ENCODE data around the gene GPM6B. TPM values are rescaled to one million over a fixed set of nuclear protein-coding genes. Genes with fewer than 3 reads are reported as not detected.

Gene GPM6B
- total and polyA plus RNA-seq, 2 experiments from 2014 or later, result 82.6 to 95.4 TPM

DNA sequence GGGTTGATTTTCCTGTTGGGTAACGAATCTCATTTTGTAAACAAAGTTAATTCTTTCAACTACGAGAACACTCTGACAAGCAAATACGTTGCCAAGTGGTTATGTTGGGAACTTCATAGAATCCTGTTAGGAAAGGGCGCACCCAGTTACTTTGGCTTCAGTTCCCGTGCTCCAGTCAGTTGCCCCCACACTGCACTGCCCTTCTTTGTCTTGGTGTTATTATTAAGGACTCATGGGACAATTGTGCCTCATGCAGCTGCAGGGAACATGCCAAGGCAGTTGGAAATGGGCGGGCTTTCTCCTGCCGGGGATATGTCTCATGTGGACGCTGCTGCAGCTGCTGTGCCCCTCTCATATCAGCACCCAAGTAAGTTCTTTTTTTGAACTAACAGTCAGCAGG, 53.4 kb downstream of the GPM6B start:
- ATAC-seq (peak; percentile 11; the same call in 1 of the 3 replicates), DNase-seq (ENCODE audit: low spot score) (peak; percentile 21)
- Histone ChIP-seq H3K27ac (ENCODE audit: low read depth) (peak overlapping the region; percentile 79), H3K36me3 (ENCODE audit: insufficient read depth) (no peaks in the 10 kb centered on the region), H3K27me3 (ENCODE audit: insufficient read depth) (no peaks in the 10 kb centered on the region), H2AFZ (no peak overlapping the region), H3K4me1 (ENCODE audit: insufficient read depth) (peaks cover 29% of the 10 kb centered on the region), H3K4me2 (no peak overlapping the region), H3K79me2 (replicated peaks; ENCODE audit: insufficient read depth) (no peaks in the 10 kb centered on the region), H3K4me3 (no peak overlapping the region), H4K20me1 (replicated peaks; ENCODE audit: insufficient read depth) (no peaks in the 10 kb centered on the region), H3F3A (replicated peaks; ENCODE audit: low read depth) (0 out of 2 replicates have a peak, but pooled peaks cover 3% of the 10 kb centered on the region), H3K9me2 (ENCODE audit: insufficient read depth) (no peaks in the 10 kb centered on the region)
- Mint-ChIP-seq H3K27me3 (ENCODE audit: insufficient read depth, low read depth, poor library complexity) (peaks cover 7% of the 10 kb centered on the region), H3K4me1 (peaks cover 46% of the 10 kb centered on the region), H3K4me3 (no peak overlapping the region), H3K27ac (no peak overlapping the region; the same call in 1 of the 2 replicates), H3K36me3 (ENCODE audit: low read depth) (peaks cover 70% of the 10 kb centered on the region), H3K9me3 (peaks cover 3% of the 10 kb centered on the region; the same call in 1 of the 3 replicates)
- TF ChIP-seq CREB1 (CRISPR knock-in tag; IDR thresholded peaks at IDR 0.05; ENCODE audit: low read depth), result no peak
- TF ChIP-seq ZNF114 (CRISPR knock-in tag; IDR thresholded peaks at IDR 0.05), result no peak
- no peak for TF ChIP-seq STAT1 (IDR thresholded peaks at IDR 0.05; ENCODE audit: unreplicated experiment)
- TF ChIP-seq, protein P1, sequence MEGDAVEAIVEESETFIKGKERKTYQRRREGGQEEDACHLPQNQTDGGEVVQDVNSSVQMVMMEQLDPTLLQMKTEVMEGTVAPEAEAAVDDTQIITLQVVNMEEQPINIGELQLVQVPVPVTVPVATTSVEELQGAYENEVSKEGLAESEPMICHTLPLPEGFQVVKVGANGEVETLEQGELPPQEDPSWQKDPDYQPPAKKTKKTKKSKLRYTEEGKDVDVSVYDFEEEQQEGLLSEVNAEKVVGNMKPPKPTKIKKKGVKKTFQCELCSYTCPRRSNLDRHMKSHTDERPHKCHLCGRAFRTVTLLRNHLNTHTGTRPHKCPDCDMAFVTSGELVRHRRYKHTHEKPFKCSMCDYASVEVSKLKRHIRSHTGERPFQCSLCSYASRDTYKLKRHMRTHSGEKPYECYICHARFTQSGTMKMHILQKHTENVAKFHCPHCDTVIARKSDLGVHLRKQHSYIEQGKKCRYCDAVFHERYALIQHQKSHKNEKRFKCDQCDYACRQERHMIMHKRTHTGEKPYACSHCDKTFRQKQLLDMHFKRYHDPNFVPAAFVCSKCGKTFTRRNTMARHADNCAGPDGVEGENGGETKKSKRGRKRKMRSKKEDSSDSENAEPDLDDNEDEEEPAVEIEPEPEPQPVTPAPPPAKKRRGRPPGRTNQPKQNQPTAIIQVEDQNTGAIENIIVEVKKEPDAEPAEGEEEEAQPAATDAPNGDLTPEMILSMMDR (conservative IDR thresholded peaks at IDR 0.05; ENCODE audit: low read depth in 2 of 2), result no peak
- TF ChIP-seq, protein P2, sequence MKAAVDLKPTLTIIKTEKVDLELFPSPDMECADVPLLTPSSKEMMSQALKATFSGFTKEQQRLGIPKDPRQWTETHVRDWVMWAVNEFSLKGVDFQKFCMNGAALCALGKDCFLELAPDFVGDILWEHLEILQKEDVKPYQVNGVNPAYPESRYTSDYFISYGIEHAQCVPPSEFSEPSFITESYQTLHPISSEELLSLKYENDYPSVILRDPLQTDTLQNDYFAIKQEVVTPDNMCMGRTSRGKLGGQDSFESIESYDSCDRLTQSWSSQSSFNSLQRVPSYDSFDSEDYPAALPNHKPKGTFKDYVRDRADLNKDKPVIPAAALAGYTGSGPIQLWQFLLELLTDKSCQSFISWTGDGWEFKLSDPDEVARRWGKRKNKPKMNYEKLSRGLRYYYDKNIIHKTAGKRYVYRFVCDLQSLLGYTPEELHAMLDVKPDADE (IDR thresholded peaks at IDR 0.05), result no peak
- TF ChIP-seq, protein P3, sequence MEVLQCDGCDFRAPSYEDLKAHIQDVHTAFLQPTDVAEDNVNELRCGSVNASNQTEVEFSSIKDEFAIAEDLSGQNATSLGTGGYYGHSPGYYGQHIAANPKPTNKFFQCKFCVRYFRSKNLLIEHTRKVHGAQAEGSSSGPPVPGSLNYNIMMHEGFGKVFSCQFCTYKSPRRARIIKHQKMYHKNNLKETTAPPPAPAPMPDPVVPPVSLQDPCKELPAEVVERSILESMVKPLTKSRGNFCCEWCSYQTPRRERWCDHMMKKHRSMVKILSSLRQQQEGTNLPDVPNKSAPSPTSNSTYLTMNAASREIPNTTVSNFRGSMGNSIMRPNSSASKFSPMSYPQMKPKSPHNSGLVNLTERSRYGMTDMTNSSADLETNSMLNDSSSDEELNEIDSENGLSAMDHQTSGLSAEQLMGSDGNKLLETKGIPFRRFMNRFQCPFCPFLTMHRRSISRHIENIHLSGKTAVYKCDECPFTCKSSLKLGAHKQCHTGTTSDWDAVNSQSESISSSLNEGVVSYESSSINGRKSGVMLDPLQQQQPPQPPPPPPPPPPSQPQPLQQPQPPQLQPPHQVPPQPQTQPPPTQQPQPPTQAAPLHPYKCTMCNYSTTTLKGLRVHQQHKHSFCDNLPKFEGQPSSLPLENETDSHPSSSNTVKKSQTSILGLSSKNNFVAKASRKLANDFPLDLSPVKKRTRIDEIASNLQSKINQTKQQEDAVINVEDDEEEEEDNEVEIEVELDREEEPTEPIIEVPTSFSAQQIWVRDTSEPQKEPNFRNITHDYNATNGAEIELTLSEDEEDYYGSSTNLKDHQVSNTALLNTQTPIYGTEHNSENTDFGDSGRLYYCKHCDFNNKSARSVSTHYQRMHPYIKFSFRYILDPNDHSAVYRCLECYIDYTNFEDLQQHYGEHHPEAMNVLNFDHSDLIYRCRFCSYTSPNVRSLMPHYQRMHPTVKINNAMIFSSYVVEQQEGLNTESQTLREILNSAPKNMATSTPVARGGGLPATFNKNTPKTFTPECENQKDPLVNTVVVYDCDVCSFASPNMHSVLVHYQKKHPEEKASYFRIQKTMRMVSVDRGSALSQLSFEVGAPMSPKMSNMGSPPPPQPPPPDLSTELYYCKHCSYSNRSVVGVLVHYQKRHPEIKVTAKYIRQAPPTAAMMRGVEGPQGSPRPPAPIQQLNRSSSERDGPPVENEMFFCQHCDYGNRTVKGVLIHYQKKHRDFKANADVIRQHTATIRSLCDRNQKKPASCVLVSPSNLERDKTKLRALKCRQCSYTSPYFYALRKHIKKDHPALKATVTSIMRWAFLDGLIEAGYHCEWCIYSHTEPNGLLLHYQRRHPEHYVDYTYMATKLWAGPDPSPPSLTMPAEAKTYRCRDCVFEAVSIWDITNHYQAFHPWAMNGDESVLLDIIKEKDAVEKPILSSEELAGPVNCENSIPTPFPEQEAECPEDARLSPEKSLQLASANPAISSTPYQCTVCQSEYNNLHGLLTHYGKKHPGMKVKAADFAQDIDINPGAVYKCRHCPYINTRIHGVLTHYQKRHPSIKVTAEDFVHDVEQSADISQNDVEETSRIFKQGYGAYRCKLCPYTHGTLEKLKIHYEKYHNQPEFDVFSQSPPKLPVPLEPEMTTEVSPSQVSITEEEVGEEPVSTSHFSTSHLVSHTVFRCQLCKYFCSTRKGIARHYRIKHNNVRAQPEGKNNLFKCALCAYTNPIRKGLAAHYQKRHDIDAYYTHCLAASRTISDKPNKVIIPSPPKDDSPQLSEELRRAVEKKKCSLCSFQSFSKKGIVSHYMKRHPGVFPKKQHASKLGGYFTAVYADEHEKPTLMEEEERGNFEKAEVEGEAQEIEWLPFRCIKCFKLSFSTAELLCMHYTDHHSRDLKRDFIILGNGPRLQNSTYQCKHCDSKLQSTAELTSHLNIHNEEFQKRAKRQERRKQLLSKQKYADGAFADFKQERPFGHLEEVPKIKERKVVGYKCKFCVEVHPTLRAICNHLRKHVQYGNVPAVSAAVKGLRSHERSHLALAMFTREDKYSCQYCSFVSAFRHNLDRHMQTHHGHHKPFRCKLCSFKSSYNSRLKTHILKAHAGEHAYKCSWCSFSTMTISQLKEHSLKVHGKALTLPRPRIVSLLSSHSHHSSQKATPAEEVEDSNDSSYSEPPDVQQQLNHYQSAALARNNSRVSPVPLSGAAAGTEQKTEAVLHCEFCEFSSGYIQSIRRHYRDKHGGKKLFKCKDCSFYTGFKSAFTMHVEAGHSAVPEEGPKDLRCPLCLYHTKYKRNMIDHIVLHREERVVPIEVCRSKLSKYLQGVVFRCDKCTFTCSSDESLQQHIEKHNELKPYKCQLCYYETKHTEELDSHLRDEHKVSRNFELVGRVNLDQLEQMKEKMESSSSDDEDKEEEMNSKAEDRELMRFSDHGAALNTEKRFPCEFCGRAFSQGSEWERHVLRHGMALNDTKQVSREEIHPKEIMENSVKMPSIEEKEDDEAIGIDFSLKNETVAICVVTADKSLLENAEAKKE (CRISPR knock-in tag; IDR thresholded peaks at IDR 0.05), result no peak
- no peak for TF ChIP-seq EZH2phosphoT487 (IDR thresholded peaks at IDR 0.05; ENCODE audit: unreplicated experiment)
- TF ChIP-seq EZH2 (IDR thresholded peaks at IDR 0.05; ENCODE audit: low read depth, unreplicated experiment), result no peak

All from GM23338 (cell line).